Hepatocyte (in vitro differentiated cells): Measurements from ENCODE around the gene ZFYVE26.

Experiments
- EZH2 ChIP-seq: fragments of 200-600 bp; sonication (generic); IDR thresholded peaks from 2 replicates; pipeline ENCODE4 v1.6.1; 2016; ENCODE audit warnings: antibody characterized with exemption, mild to moderate bottlenecking, borderline replicate concordance
- EZH2phosphoT487 ChIP-seq: fragments of 200-600 bp; sonication (generic); IDR thresholded peaks from one replicate; pipeline ENCODE4 v1.6.1; 2018; ENCODE audit warnings: antibody characterized with exemption, mild to moderate bottlenecking, low read depth, moderate library complexity; ENCODE audit not compliant: unreplicated experiment, severe bottlenecking
- TF ChIP-seq, protein P1 (sequence below): fragments of 200-600 bp; sonication (generic); IDR thresholded peaks from 2 replicates; pipeline ENCODE4 v1.5.1; 2016; ENCODE audit warnings: antibody characterized with exemption, mild to moderate bottlenecking; ENCODE audit not compliant: poor library complexity

DNA sequence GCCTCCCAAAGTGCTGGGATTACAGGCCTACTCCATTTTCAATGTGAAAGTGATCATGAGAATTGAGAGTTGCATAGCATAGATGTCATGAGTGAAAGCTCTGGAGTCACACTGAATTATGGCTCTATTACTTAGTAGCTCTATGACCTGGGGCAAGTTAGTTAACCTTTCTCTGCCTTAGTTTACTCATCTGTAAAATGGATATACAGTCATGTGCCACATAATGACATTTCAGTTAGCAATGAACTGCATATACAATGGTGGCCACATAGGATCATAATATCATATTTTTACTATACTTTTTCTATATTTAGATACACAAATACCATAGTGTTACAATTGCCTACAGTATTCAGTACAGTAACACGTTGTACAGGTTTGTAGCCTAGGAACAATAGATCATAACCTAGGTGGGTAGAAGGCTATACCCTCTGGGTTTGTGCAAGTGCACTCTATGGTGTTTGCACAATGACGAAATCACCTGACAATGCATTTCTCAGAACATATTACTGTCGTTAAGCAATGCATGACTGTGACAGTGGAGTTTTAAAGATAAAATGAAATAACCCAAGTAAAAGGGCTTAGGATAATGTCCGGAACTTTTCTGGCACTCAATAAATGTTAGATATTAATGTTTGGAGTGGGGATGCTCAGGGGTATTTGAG lies 53.1 kb downstream of the ZFYVE26 start:
- TF ChIP-seq, protein P1, sequence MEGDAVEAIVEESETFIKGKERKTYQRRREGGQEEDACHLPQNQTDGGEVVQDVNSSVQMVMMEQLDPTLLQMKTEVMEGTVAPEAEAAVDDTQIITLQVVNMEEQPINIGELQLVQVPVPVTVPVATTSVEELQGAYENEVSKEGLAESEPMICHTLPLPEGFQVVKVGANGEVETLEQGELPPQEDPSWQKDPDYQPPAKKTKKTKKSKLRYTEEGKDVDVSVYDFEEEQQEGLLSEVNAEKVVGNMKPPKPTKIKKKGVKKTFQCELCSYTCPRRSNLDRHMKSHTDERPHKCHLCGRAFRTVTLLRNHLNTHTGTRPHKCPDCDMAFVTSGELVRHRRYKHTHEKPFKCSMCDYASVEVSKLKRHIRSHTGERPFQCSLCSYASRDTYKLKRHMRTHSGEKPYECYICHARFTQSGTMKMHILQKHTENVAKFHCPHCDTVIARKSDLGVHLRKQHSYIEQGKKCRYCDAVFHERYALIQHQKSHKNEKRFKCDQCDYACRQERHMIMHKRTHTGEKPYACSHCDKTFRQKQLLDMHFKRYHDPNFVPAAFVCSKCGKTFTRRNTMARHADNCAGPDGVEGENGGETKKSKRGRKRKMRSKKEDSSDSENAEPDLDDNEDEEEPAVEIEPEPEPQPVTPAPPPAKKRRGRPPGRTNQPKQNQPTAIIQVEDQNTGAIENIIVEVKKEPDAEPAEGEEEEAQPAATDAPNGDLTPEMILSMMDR = no peak
- TF ChIP-seq EZH2 (no peak), EZH2phosphoT487 (no peak)
